Neural progenitor cell (in vitro differentiated cells): ENCODE data around the gene PLEKHN1. TPM values are rescaled to one million over a fixed set of nuclear protein-coding genes. Genes with fewer than 3 reads are reported as not detected.

ENCODE experiments used
- DNase-seq: peaks from one replicate; pipeline ENCODE4 v3.0.0-alpha.2; 2016; ENCODE audit warnings: low spot score
- H2AFZ ChIP-seq: fragments of 200-600 bp; sonication (generic); replicated peaks from 2 replicates; pipeline ENCODE4 v1.6.1; 2016; ENCODE audit warnings: antibody characterized with exemption
- H3F3A ChIP-seq: fragments of 200-600 bp; sonication (generic); 2 replicates; pipeline ENCODE4 v1.6.1; 2016; ENCODE audit warnings: antibody characterized with exemption, low read depth
- H3K27ac ChIP-seq: fragments of 200-600 bp; sonication (generic); 2 replicates; pipeline ENCODE4 v1.5.1; 2016; ENCODE audit warnings: mild to moderate bottlenecking
- H3K27me3 ChIP-seq: fragments of 200-600 bp; sonication (generic); 2 replicates; pipeline ENCODE4 v1.6.1; 2016; ENCODE audit warnings: mild to moderate bottlenecking, moderate library complexity
- H3K36me3 ChIP-seq: fragments of 200-600 bp; sonication (generic); 2 replicates; pipeline ENCODE4 v1.5.1; 2016
- H3K4me1 ChIP-seq: fragments of 200-600 bp; sonication (generic); 2 replicates; pipeline ENCODE4 v1.6.1; 2016; ENCODE audit warnings: mixed run types
- H3K4me2 ChIP-seq: fragments of 200-600 bp; sonication (generic); 2 replicates; pipeline ENCODE4 v1.6.1; 2016
- H3K4me3 ChIP-seq: fragments of 200-600 bp; sonication (generic); 2 replicates; pipeline ENCODE4 v1.5.1; 2016
- H3K79me2 ChIP-seq: fragments of 200-600 bp; sonication (generic); 2 replicates; pipeline ENCODE4 v1.6.1; 2016; ENCODE audit warnings: low read depth
- H3K9ac ChIP-seq: fragments of 200-600 bp; sonication (generic); 2 replicates; pipeline ENCODE4 v1.6.1; 2016
- H3K9me3 ChIP-seq: fragments of 200-600 bp; sonication (generic); 2 replicates; pipeline ENCODE4 v1.5.1; 2016; ENCODE audit warnings: low read depth
- H4K20me1 ChIP-seq: fragments of 200-600 bp; sonication (generic); 2 replicates; pipeline ENCODE4 v1.6.1; 2016; ENCODE audit warnings: low read depth
- H3K27ac Mint-ChIP-seq: 3 replicates; pipeline ENCODE4 v1.8.0; 2021; ENCODE audit warnings: mixed read lengths
- H3K27me3 Mint-ChIP-seq: 2 replicates; pipeline ENCODE4 v1.8.0; 2022; ENCODE audit warnings: low read depth, mild to moderate bottlenecking, inconsistent platforms, moderate library complexity, mixed read lengths; ENCODE audit not compliant: insufficient read depth
- H3K36me3 Mint-ChIP-seq: 3 replicates; pipeline ENCODE4 v1.8.0; 2021; ENCODE audit warnings: mixed read lengths
- H3K4me1 Mint-ChIP-seq: 3 replicates; pipeline ENCODE4 v1.8.0; 2021; ENCODE audit warnings: mixed read lengths
- H3K4me3 Mint-ChIP-seq: 3 replicates; pipeline ENCODE4 v1.8.0; 2021; ENCODE audit warnings: mild to moderate bottlenecking, moderate library complexity, mixed read lengths
- H3K9me3 Mint-ChIP-seq: 3 replicates; pipeline ENCODE4 v1.8.0; 2020; ENCODE audit warnings: mixed read lengths
- CTCF ChIP-seq: fragments of 200-600 bp; sonication (generic); IDR thresholded peaks from 2 replicates; pipeline ENCODE4 v1.5.1; 2017; ENCODE audit warnings: antibody characterized with exemption, mild to moderate bottlenecking
- EZH2 ChIP-seq: fragments of 200-600 bp; sonication (generic); IDR thresholded peaks from 2 replicates; pipeline ENCODE4 v1.6.1; 2017; ENCODE audit warnings: antibody characterized with exemption, mild to moderate bottlenecking, moderate library complexity
- EZH2phosphoT487 ChIP-seq: fragments of 200-600 bp; sonication (generic); IDR thresholded peaks from 2 replicates; pipeline ENCODE4 v1.6.1; 2017; ENCODE audit warnings: antibody characterized with exemption
- total RNA-seq: library from RNA; depleted of rRNA; stranded (reverse); fragments of >200 nt; gene quantifications from 2 replicates; pipeline ENCODE4 v1.2.3, GENCODE V29; 2015; ENCODE audit warnings: low replicate concordance

Gene PLEKHN1
- total RNA-seq, 1 donor from 2014 or later = not detected

GRCh38 chr1:928825-929661 is 37.2 kb upstream of the PLEKHN1 start:
- Histone ChIP-seq H3K79me2 (no peaks in the 10 kb centered on the region), H3K4me1 (peaks cover 4% of the 10 kb centered on the region), H3K9me3 (no peaks in the 10 kb centered on the region), H2AFZ (no peak overlapping the region), H3K4me2 (no peak overlapping the region), H3K4me3 (no peak overlapping the region), H3K9ac (no peak overlapping the region), H4K20me1 (peaks cover 55% of the 10 kb centered on the region), H3K27ac (no peak overlapping the region), H3K36me3 (no peaks in the 10 kb centered on the region), H3K27me3 (peaks cover 99% of the 10 kb centered on the region), H3F3A (peaks cover 5% of the 10 kb centered on the region)
- peaks cover 51% of the 10 kb centered on the region for H3K27me3 Mint-ChIP-seq
- no peaks in the 10 kb centered on the region for H3K9me3 Mint-ChIP-seq
- H3K4me3 Mint-ChIP-seq = peak overlapping the region; percentile 46
- no peak for DNase-seq
- peaks cover 18% of the 10 kb centered on the region for H3K4me1 Mint-ChIP-seq
- TF ChIP-seq CTCF = no peak
- no peak for TF ChIP-seq EZH2
- TF ChIP-seq EZH2phosphoT487 = no peak
- no peaks in the 10 kb centered on the region for H3K36me3 Mint-ChIP-seq
- H3K27ac Mint-ChIP-seq = no peak overlapping the region

DNA sequence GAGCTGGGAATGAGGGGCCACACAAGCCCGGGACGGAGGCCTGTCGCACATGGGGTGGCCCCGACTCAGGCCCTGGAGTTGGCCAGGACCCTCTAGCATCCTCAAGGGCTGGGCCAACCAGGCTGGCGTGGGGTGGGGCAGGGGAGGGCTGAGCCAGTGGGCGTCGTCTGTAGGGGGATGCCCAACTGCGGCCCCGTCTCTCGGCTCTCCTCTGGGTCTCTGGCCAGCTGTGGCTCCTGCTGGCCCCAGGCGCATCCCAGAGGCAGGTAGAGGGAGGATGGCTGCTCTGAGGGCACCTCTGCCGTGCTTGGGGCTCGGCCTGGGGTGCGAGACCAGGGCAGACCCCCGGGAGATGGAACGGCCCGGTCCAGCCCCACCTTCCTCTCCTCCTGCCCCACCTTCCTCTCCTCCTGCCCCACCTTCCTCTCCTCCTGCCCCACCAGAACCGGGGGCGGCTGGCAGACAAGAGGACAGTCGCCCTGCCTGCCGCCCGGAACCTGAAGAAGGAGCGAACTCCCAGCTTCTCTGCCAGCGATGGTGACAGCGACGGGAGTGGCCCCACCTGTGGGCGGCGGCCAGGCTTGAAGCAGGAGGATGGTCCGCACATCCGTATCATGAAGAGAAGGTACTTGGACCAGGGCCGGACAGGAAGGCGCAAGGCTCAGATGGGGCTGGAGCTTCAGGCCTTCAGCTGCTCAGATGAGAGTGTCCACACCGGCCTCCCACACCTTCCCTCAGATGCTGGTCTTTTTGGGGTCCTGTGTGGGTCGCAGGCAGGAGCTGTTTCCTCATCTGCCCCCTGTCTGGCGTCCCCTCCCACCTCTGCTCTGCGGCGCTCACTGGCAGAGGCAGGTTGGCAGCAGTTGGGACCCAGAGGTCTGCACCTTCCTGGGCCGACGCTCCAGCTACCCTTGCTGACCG is 36.3 kb upstream of the PLEKHN1 start:
- TF ChIP-seq CTCF = no peak
- no peak for TF ChIP-seq EZH2
- no peak for TF ChIP-seq EZH2phosphoT487
- Histone ChIP-seq H2AFZ (no peak overlapping the region), H3F3A (no peaks in the 10 kb centered on the region), H3K27ac (no peak overlapping the region), H3K4me2 (no peak overlapping the region), H3K79me2 (no peaks in the 10 kb centered on the region), H3K27me3 (peaks cover 93% of the 10 kb centered on the region), H3K9ac (no peak overlapping the region), H4K20me1 (peaks cover 52% of the 10 kb centered on the region), H3K36me3 (no peaks in the 10 kb centered on the region), H3K9me3 (no peaks in the 10 kb centered on the region), H3K4me1 (peaks cover 5% of the 10 kb centered on the region), H3K4me3 (no peak overlapping the region)
- no peak for DNase-seq
- H3K27ac Mint-ChIP-seq = no peak overlapping the region
- H3K36me3 Mint-ChIP-seq = no peaks in the 10 kb centered on the region
- no peaks in the 10 kb centered on the region for H3K9me3 Mint-ChIP-seq
- peaks cover 21% of the 10 kb centered on the region for H3K4me1 Mint-ChIP-seq
- peaks cover 53% of the 10 kb centered on the region for H3K27me3 Mint-ChIP-seq
- no peak overlapping the region for H3K4me3 Mint-ChIP-seq

DNA sequence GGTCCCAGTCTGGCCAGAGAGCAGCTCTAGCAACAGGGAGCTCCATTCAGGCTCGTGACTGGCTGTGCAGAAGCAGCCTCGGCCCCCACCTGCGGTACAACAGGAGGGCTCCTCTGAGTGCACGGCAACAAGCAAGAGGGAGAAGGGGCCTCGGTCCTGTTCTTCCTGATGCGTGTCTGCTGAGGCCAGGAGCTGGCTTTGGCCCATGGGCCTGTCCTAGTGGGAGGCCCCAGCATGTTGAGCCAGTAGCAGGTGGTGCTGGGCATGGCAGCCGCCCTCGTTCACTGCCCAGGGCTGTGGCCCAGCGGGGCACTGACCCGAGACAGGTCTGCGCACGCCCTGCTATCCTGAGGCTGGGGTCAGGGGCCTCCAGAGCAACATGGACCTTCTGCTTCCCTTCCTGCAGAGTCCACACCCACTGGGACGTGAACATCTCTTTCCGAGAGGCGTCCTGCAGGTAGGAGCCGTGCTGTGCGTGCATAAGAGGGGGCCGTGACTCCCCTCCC is 35.6 kb upstream of the PLEKHN1 start:
- peaks cover 55% of the 10 kb centered on the region for H4K20me1 ChIP-seq
- no peak overlapping the region for H3K9ac ChIP-seq
- H3K4me1 Mint-ChIP-seq = peaks cover 25% of the 10 kb centered on the region
- H3K27ac ChIP-seq = no peak overlapping the region
- peaks cover 93% of the 10 kb centered on the region for H3K27me3 ChIP-seq
- no peak overlapping the region for H2AFZ ChIP-seq
- no peaks in the 10 kb centered on the region for H3K79me2 ChIP-seq
- no peak overlapping the region for H3K4me2 ChIP-seq
- no peaks in the 10 kb centered on the region for H3K36me3 ChIP-seq
- no peaks in the 10 kb centered on the region for H3K9me3 ChIP-seq
- no peak overlapping the region for H3K27ac Mint-ChIP-seq
- peaks cover 10% of the 10 kb centered on the region for H3K4me1 ChIP-seq
- no peak for DNase-seq
- H3K4me3 ChIP-seq = no peak overlapping the region
- no peaks in the 10 kb centered on the region for H3K9me3 Mint-ChIP-seq
- TF ChIP-seq EZH2 (no peak), CTCF (no peak), EZH2phosphoT487 (no peak)
- H3K27me3 Mint-ChIP-seq = peaks cover 56% of the 10 kb centered on the region
- peaks cover 6% of the 10 kb centered on the region for H3F3A ChIP-seq
- no peaks in the 10 kb centered on the region for H3K36me3 Mint-ChIP-seq
- no peak overlapping the region for H3K4me3 Mint-ChIP-seq
